Stomach (tissue), 9 donors: ENCODE results near the gene BCAR1. TPM values are rescaled to one million over a fixed set of nuclear protein-coding genes. Genes with fewer than 3 reads are reported as not detected.
A peak's percentile ranks its signal among the peaks of the same experiment; 100 is the strongest.

ENCODE experiments used
- DNase-seq, 2 donors: peaks; one replicate each; pipeline versions ENCODE4 v3.0.0 to v3.0.0-alpha.2; 2013 to 2019
- H3K27ac ChIP-seq, 5 donors: fragments of 200-600 bp in 4 of 5; sonication (generic) in 4 of 5; one replicate each; pipeline ENCODE4 v1.5.1; 2013 to 2019; ENCODE audit warnings: mild to moderate bottlenecking in 1 of 5, moderate library complexity in 1 of 5
- H3K27me3 ChIP-seq, 3 donors: fragments of 200-600 bp; sonication (generic); one replicate each; pipeline ENCODE4 v1.5.1; 2017 to 2019; ENCODE audit warnings: mixed run types in 1 of 3
- H3K36me3 ChIP-seq, 4 donors: fragments of 200-600 bp; sonication (generic); 1 replicate in 3 of 4; 2 replicates in 1 of 4; pipeline ENCODE4 v1.5.1; 2016 to 2019
- H3K4me1 ChIP-seq, 4 donors: fragments of 200-600 bp; sonication (generic); one replicate each; pipeline ENCODE4 v1.5.1; 2016 to 2019
- H3K4me3 ChIP-seq, 4 donors: fragments of 200-600 bp; sonication (generic) in 3 of 4; one replicate each; pipeline ENCODE4 v1.5.1; 2016 to 2019; ENCODE audit warnings: mild to moderate bottlenecking in 1 of 4
- H3K9me3 ChIP-seq, 4 donors: fragments of 200-600 bp; sonication (generic); one replicate each; pipeline ENCODE4 v1.5.1; 2016 to 2019
- CTCF ChIP-seq, 7 experiments: fragments of 450-650 bp in 4 of 7; fragments of 200-600 bp in 3 of 7; sonication (generic) in 3 of 7; IDR thresholded peaks; one replicate each; pipeline ENCODE4 v1.5.1; 2016 to 2019; ENCODE audit warnings: antibody characterized with exemption in 7 of 7, control low read depth in 2 of 7, mild to moderate bottlenecking in 1 of 7
- EP300 ChIP-seq: sonication (generic); formaldehyde crosslinking; IDR thresholded peaks from one replicate; pipeline ENCODE4 v1.6.1; 2017; ENCODE audit warnings: antibody characterized with exemption
- POLR2A ChIP-seq, 4 donors: fragments of 450-650 bp; IDR thresholded peaks; one replicate each; pipeline ENCODE4 v1.6.1; 2016; ENCODE audit warnings: antibody characterized with exemption in 4 of 4, control low read depth in 2 of 4, mild to moderate bottlenecking in 1 of 4, moderate library complexity in 1 of 4
- POLR2AphosphoS5 ChIP-seq, 3 donors: sonication (generic); formaldehyde crosslinking; IDR thresholded peaks; one replicate each; pipeline ENCODE4 v1.6.1; 2016; ENCODE audit warnings: antibody characterized with exemption in 3 of 3
- WGBS, 5 donors: extraction: QIAGEN DNeasy Blood & Tissue Kit in 3 of 5; methylation state at CpG; one replicate each; pipeline versions ENCODE4 v1.1.5 to v1.1.7; 2013 to 2018; 5-methylcytosine and 5-hydroxymethylcytosine counted together
- intact Hi-C: fragments of 100-400 bp; cut with DNase I; formaldehyde crosslinking; loops from one replicate; pipeline ENCODE4 v1.15.1; 2023; ENCODE audit warnings: low total_unique reads
- polyA plus RNA-seq, 3 donors: library from polyadenylated mRNA; stranded (reverse); fragments of 200-250 nt; gene quantifications; one replicate each; pipeline ENCODE4 v1.2.3, GENCODE V29; 2013
- total RNA-seq, 5 donors: library from RNA; depleted of rRNA; stranded (reverse); fragments of >200 nt; gene quantifications; one replicate each; pipeline versions ENCODE4 v1.1.0 to v1.2.3, GENCODE V29; 2014 to 2016
- donor health status: healthy with polysubstance abuse.
- donor health status: Bipolar disorder and iron deficiency.
- donor health status: healthy.

The BCAR1 gene
- total and polyA plus RNA-seq, 8 donors = 34.7 to 219 (median 56.8) TPM

DNA sequence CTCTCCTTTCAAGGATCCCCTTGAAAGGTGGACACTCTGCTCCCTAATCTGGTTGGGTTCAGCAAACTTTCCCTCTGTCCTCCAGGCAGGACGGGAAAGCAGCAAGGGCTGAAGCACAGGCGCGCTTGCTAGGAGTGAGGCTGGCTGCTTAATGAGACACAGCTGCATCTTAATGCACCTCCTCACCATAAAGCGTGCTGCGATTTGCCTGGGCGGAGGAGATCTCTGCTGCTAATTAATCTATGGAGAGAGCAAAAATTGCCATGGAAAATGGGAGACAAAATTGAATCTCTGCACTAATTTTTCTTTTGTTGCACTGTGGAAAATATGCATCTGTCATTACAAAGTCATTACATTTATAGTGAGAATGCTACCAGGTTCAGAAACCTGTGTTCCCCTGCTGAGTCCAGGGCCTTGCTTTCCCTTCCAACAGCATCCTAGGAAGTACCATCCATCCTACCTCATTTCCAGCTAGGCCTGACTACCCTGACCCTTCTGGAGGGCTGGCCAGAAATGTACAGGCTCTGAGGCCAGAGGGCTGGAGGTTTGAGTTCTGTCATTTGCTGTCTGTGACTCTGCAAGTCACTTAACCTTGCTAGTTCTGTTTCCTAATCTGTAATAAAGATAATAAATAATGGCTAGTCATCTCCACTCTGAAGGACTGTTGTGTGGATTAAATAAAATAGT, 43.5 kb upstream of the BCAR1 start:
- Histone ChIP-seq H3K4me3 (no peak overlapping the region), H3K4me1 (peaks cover 0 to 22% (median 10%) of the 10 kb centered on the region in 4 donors), H3K9me3 (no peaks in the 10 kb centered on the region), H3K27ac (peak overlapping the region in 2 of 5 donors; percentile 53 to 82), H3K27me3 (no peaks in the 10 kb centered on the region), H3K36me3 (peaks cover 16 to 80% (median 59%) of the 10 kb centered on the region in 4 donors)
- TF ChIP-seq EP300 (no peak), CTCF (IDR thresholded peaks at IDR 0.05) (no peak), POLR2A (IDR thresholded peaks at IDR 0.05) (no peak), POLR2AphosphoS5 (IDR thresholded peaks at IDR 0.05) (no peak)
- peak in 1 of 2 donors; percentile 38 for DNase-seq
- intact Hi-C loops = no loop called here
- 91 to 99% (median 95%) methylated on average over 6 of the region's 6 CpGs for WGBS, 5 donors

DNA sequence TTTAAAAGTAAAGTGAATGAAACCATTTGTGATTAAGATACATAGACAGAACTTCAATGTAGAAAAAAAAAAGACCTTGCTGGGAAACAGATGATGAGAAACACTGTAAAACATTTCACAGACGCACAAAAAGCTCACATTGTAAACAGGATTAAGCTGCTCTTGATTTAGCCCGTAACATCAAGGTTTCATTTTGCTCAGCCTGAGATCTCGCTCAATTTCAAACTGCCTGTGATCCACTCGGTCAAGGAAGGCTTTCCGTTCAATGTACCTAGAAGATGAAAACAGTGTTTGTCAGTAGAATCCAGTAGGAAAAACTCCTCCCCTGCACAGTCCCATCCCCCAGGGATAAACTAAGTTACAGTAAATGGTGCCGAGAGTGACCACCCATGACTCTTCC, 42.3 kb upstream of the BCAR1 start:
- intact Hi-C loops = no loop called here
- Histone ChIP-seq H3K27ac (peak overlapping the region in 4 of 5 donors; percentile 1 to 82 (median 56)), H3K27me3 (no peaks in the 10 kb centered on the region), H3K36me3 (peaks cover 16 to 76% (median 53%) of the 10 kb centered on the region in 4 donors), H3K4me3 (no peak overlapping the region), H3K9me3 (no peaks in the 10 kb centered on the region), H3K4me1 (peaks cover 0 to 22% (median 11%) of the 10 kb centered on the region in 4 donors)
- 69 to 85% (median 71%) methylated on average over 6 of the region's 6 CpGs for WGBS, 5 donors
- peak in 1 of 2 donors; percentile 28 for DNase-seq
- no peak for TF ChIP-seq POLR2A (IDR thresholded peaks at IDR 0.05)
- peak in 1 of 3 donors; percentile 25 for TF ChIP-seq POLR2AphosphoS5 (IDR thresholded peaks at IDR 0.05)
- no peak for TF ChIP-seq CTCF (IDR thresholded peaks at IDR 0.05)
- TF ChIP-seq EP300 = no peak

DNA sequence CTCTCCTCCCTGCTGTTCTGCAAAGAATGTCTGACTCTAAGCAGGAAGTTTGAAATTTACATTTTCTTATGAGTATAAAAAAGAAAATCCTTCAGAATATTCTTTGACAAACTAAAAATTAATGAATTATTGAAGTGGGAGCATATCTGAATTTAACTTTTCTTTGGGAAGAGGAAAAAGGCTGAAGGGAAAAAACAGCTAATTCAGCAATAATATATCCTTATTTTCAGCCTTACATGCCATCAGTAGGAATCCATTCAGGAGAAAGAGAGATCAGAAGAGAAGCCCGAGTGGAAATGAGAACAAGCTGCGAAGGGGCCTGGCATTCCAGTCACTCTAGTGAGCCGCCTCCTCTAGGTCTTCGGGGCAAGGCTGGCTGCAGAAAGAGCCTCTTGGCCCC, 41.7 kb upstream of the BCAR1 start:
- Histone ChIP-seq H3K4me3 (no peak overlapping the region), H3K36me3 (peaks cover 16 to 70% (median 48%) of the 10 kb centered on the region in 4 donors), H3K4me1 (peaks cover 0 to 27% (median 11%) of the 10 kb centered on the region in 4 donors), H3K27me3 (no peaks in the 10 kb centered on the region), H3K27ac (peak overlapping the region in 4 of 5 donors; percentile 1 to 82 (median 56)), H3K9me3 (no peaks in the 10 kb centered on the region)
- 70 to 94% (median 81%) methylated on average over 4 of the region's 4 CpGs for WGBS, 5 donors
- no peak for DNase-seq
- intact Hi-C loops = no loop called here
- TF ChIP-seq POLR2A (IDR thresholded peaks at IDR 0.05) (no peak), CTCF (IDR thresholded peaks at IDR 0.05) (no peak), EP300 (no peak), POLR2AphosphoS5 (IDR thresholded peaks at IDR 0.05) (no peak)

- Histone ChIP-seq H3K27ac (peak overlapping the region in 2 of 5 donors; percentile 53 to 82), H3K36me3 (peaks cover 16 to 65% (median 48%) of the 10 kb centered on the region in 4 donors), H3K27me3 (no peaks in the 10 kb centered on the region), H3K4me1 (peaks cover 0 to 29% (median 11%) of the 10 kb centered on the region in 4 donors), H3K4me3 (no peak overlapping the region), H3K9me3 (no peaks in the 10 kb centered on the region)
- TF ChIP-seq CTCF (IDR thresholded peaks at IDR 0.05) (no peak), EP300 (no peak), POLR2A (IDR thresholded peaks at IDR 0.05) (no peak)
- WGBS, 5 donors = 70 to 84% (median 80%) methylated on average over 3 of the region's 3 CpGs
- DNase-seq = no peak
- intact Hi-C loops = no loop called here
These were observed 41.3 kb upstream of the BCAR1 start for GRCh38 chr16:75292691-75293090.
